ENCODE results near the gene MRPS27.

- TF ChIP-seq EZH2 (IDR thresholded peaks at IDR 0.05; ENCODE audit: insufficient read depth, poor library complexity, severe bottlenecking) (no peak), EZH2phosphoT487 (IDR thresholded peaks at IDR 0.05; ENCODE audit: insufficient read depth, low read depth) (no peak)
Observed at GRCh38 chr5:72187388-72188075, 132.5 kb downstream of the MRPS27 start.

All from GM23248 (cell line).